Upper lobe of right lung (tissue), 1 donor: Measurements from ENCODE around the gene FMO3. TPM values are rescaled to one million over a fixed set of nuclear protein-coding genes. Genes with fewer than 3 reads are reported as not detected.

Experiments used
- ATAC-seq: fragments of 200-7000 bp; cut with Tn5 transposase; one replicate; pipeline ENCODE4 v1.9.1; 2020; ENCODE audit warnings: mild to moderate bottlenecking, moderate library complexity
- DNase-seq: peaks from one replicate; pipeline ENCODE4 v3.0.0-alpha.2; 2020
- H3K27ac ChIP-seq: fragments of 200-600 bp; one replicate; pipeline ENCODE4 v1.8.0; 2022
- H3K27me3 ChIP-seq: fragments of 200-600 bp; one replicate; pipeline ENCODE4 v1.8.0; 2022; ENCODE audit warnings: mild to moderate bottlenecking
- H3K36me3 ChIP-seq: fragments of 200-600 bp; one replicate; pipeline ENCODE4 v1.8.0; 2022
- H3K4me1 ChIP-seq: fragments of 200-600 bp; one replicate; pipeline ENCODE4 v1.8.0; 2022
- H3K4me3 ChIP-seq: fragments of 200-600 bp; one replicate; pipeline ENCODE4 v1.8.0; 2022; ENCODE audit warnings: mild to moderate bottlenecking
- H3K9me3 ChIP-seq: fragments of 200-600 bp; one replicate; pipeline ENCODE4 v1.8.0; 2022
- CTCF ChIP-seq: fragments of 200-600 bp; IDR thresholded peaks from one replicate; pipeline ENCODE4 v1.8.0; 2022; ENCODE audit warnings: antibody characterized with exemption
- intact Hi-C: fragments of 100-400 bp; cut with DNase I; formaldehyde crosslinking; loops from one replicate; pipeline ENCODE4 v1.11.0; 2022
- total RNA-seq: library from RNA; stranded (reverse); fragmentation: NEBNext Ultra II Directional; extraction: Animal tissue kit (Norgen Biotek cat#: 25700); gene quantifications from one replicate; pipeline ENCODE4 v1.2.1, GENCODE V29; 2021
- donor health status: DM: no; HTN: yes; CAD: no; lungs with severe emphysema.

The FMO3 gene
- total RNA-seq, 1 donor from 2014 or later, result 22.7 TPM

- Histone ChIP-seq H3K36me3 (no peaks in the 10 kb centered on the region), H3K4me1 (peaks cover 5% of the 10 kb centered on the region), H3K4me3 (no peak overlapping the region), H3K27me3 (no peaks in the 10 kb centered on the region), H3K9me3 (no peaks in the 10 kb centered on the region), H3K27ac (no peak overlapping the region)
- intact Hi-C loops, result no loop called here
- no peak for TF ChIP-seq CTCF
- DNase-seq (no peak), ATAC-seq (no peak)
Observed at GRCh38 chr1:171127099-171127498, 36.4 kb downstream of the FMO3 start.

GRCh38 chr1:171127501-171127900 is 36.8 kb downstream of the FMO3 start:
- ATAC-seq, result peak; percentile 71
- no peak for DNase-seq
- Histone ChIP-seq H3K27ac (no peak overlapping the region), H3K27me3 (no peaks in the 10 kb centered on the region), H3K9me3 (no peaks in the 10 kb centered on the region), H3K4me1 (peaks cover 5% of the 10 kb centered on the region), H3K36me3 (no peaks in the 10 kb centered on the region), H3K4me3 (no peak overlapping the region)
- no peak for TF ChIP-seq CTCF
- intact Hi-C loops, result no loop called here

GRCh38 chr1:171128463-171128862 is 37.8 kb downstream of the FMO3 start:
- intact Hi-C loops, result no loop called here
- no peak for TF ChIP-seq CTCF
- Histone ChIP-seq H3K27ac (no peak overlapping the region), H3K4me3 (no peak overlapping the region), H3K9me3 (no peaks in the 10 kb centered on the region), H3K27me3 (no peaks in the 10 kb centered on the region), H3K36me3 (no peaks in the 10 kb centered on the region), H3K4me1 (peaks cover 5% of the 10 kb centered on the region)
- ATAC-seq (peak; percentile 19), DNase-seq (no peak)

- no peak for DNase-seq
- Histone ChIP-seq H3K27me3 (no peaks in the 10 kb centered on the region), H3K4me1 (peaks cover 7% of the 10 kb centered on the region), H3K4me3 (no peak overlapping the region), H3K27ac (no peak overlapping the region), H3K9me3 (no peaks in the 10 kb centered on the region), H3K36me3 (no peaks in the 10 kb centered on the region)
- no peak for ATAC-seq
- intact Hi-C loops, result no loop called here
- TF ChIP-seq CTCF, result no peak
Observed at GRCh38 chr1:171134204-171134923, 43.7 kb downstream of the FMO3 start.

- H3K27ac ChIP-seq, result peak overlapping the region; percentile 27
- intact Hi-C loops, result no loop called here
- ATAC-seq, result no peak
- H3K9me3 ChIP-seq, result no peaks in the 10 kb centered on the region
- no peaks in the 10 kb centered on the region for H3K36me3 ChIP-seq
- H3K4me1 ChIP-seq, result peaks cover 18% of the 10 kb centered on the region
- no peak overlapping the region for H3K4me3 ChIP-seq
- no peak for DNase-seq
- no peak for TF ChIP-seq CTCF
- H3K27me3 ChIP-seq, result no peaks in the 10 kb centered on the region
Observed at GRCh38 chr1:171137580-171137979, 46.9 kb downstream of the FMO3 start.

- TF ChIP-seq CTCF, result no peak
- Histone ChIP-seq H3K36me3 (no peaks in the 10 kb centered on the region), H3K4me3 (no peak overlapping the region), H3K4me1 (peaks cover 23% of the 10 kb centered on the region), H3K27ac (peak overlapping the region; percentile 71), H3K9me3 (no peaks in the 10 kb centered on the region), H3K27me3 (no peaks in the 10 kb centered on the region)
- ATAC-seq (no peak), DNase-seq (no peak)
- intact Hi-C loops, result no loop called here
Observed at GRCh38 chr1:171138980-171139379, 48.3 kb downstream of the FMO3 start.
